Adrenal gland (tissue), 5 donors: ENCODE results near the gene CBX4.

Source experiments
- POLR2A ChIP-seq, 2 donors: fragments of 450-650 bp; IDR thresholded peaks; one replicate each; pipeline ENCODE4 v1.6.1; 2017; ENCODE audit warnings: antibody characterized with exemption in 2 of 2, mild to moderate bottlenecking in 2 of 2, moderate library complexity in 1 of 2
- TF ChIP-seq, protein P1 (sequence below), 6 experiments: fragments of 450-650 bp in 4 of 6; fragments of 200-600 bp in 2 of 6; sonication (generic) in 1 of 6; IDR thresholded peaks; 1 replicate in 5 of 6; 2 replicates in 1 of 6; pipeline versions ENCODE4 v1.5.1 to v1.8.0; 2016 to 2021; ENCODE audit warnings: antibody characterized with exemption in 6 of 6, mild to moderate bottlenecking in 2 of 6, moderate library complexity in 1 of 6
- donor health status: DM: no; HTN: no; CAD: no.

DNA sequence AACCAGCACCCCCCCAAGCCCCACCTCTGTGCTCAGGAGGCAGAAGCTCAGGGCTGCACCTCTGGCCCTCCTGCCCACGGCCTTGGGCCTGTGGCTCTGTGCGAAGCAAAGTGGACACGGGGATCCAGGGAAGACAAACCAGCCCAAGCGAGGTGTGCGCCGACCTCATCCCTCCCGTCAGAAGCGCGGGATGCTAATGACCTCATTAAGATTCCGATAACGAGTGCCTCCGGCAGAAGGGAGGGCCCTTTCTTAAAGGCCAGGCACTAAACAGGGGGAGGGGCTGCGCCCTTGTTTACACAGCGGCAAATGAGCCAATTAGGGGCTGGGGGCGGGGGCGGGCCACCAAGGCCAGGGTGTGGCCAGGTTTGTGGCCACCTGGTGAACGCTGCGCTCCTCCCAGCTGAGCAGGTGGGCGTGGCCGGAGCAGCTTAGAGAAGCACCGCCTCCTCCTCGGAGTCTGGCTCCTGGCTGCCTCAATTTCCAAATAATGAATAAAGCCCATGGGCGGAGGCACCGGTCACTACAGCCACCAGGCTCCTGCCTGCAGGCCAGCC lies 3.2 kb downstream of the CBX4 start:
- TF ChIP-seq, protein P1, sequence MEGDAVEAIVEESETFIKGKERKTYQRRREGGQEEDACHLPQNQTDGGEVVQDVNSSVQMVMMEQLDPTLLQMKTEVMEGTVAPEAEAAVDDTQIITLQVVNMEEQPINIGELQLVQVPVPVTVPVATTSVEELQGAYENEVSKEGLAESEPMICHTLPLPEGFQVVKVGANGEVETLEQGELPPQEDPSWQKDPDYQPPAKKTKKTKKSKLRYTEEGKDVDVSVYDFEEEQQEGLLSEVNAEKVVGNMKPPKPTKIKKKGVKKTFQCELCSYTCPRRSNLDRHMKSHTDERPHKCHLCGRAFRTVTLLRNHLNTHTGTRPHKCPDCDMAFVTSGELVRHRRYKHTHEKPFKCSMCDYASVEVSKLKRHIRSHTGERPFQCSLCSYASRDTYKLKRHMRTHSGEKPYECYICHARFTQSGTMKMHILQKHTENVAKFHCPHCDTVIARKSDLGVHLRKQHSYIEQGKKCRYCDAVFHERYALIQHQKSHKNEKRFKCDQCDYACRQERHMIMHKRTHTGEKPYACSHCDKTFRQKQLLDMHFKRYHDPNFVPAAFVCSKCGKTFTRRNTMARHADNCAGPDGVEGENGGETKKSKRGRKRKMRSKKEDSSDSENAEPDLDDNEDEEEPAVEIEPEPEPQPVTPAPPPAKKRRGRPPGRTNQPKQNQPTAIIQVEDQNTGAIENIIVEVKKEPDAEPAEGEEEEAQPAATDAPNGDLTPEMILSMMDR (IDR thresholded peaks at IDR 0.05): no peak
- TF ChIP-seq POLR2A (IDR thresholded peaks at IDR 0.05): no peak
